ENCODE data around the gene PACS1. TPM values are rescaled to one million over a fixed set of nuclear protein-coding genes. Genes with fewer than 3 reads are reported as not detected.

Gene PACS1
- total RNA-seq, 1 donor, result 31.5 TPM

- peak; percentile 17 for DNase-seq (ENCODE audit: low read depth)
- TF ChIP-seq, protein P1, sequence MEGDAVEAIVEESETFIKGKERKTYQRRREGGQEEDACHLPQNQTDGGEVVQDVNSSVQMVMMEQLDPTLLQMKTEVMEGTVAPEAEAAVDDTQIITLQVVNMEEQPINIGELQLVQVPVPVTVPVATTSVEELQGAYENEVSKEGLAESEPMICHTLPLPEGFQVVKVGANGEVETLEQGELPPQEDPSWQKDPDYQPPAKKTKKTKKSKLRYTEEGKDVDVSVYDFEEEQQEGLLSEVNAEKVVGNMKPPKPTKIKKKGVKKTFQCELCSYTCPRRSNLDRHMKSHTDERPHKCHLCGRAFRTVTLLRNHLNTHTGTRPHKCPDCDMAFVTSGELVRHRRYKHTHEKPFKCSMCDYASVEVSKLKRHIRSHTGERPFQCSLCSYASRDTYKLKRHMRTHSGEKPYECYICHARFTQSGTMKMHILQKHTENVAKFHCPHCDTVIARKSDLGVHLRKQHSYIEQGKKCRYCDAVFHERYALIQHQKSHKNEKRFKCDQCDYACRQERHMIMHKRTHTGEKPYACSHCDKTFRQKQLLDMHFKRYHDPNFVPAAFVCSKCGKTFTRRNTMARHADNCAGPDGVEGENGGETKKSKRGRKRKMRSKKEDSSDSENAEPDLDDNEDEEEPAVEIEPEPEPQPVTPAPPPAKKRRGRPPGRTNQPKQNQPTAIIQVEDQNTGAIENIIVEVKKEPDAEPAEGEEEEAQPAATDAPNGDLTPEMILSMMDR (IDR thresholded peaks at IDR 0.05; ENCODE audit: insufficient read depth, low read length), result no peak
- H3K4me3 ChIP-seq (ENCODE audit: low read depth, low read length), result no peak overlapping the region
Observed at GRCh38 chr11:66150140-66150539, 80.1 kb downstream of the PACS1 start.

- no peak for DNase-seq (ENCODE audit: low read depth)
- TF ChIP-seq, protein P1 (IDR thresholded peaks at IDR 0.05; ENCODE audit: insufficient read depth, low read length), result no peak
Observed at GRCh38 chr11:66150725-66151124, 80.7 kb downstream of the PACS1 start.

GRCh38 chr11:66151273-66151672 is 81.2 kb downstream of the PACS1 start:
- H3K4me3 ChIP-seq (ENCODE audit: low read depth, low read length), result no peak overlapping the region
- TF ChIP-seq, protein P1 (IDR thresholded peaks at IDR 0.05; ENCODE audit: insufficient read depth, low read length), result no peak
- no peak for DNase-seq (ENCODE audit: low read depth)

More at GRCh38 chr11:66150725-66151124, 80.7 kb downstream of the PACS1 start:
- no peak overlapping the region for H3K4me3 ChIP-seq (ENCODE audit: low read depth, low read length)

GRCh38 chr11:66154109-66154508 is 84.0 kb downstream of the PACS1 start:
- no peak for DNase-seq (ENCODE audit: low read depth)
- H3K4me3 ChIP-seq (ENCODE audit: low read depth, low read length), result no peak overlapping the region
- TF ChIP-seq, protein P1 (IDR thresholded peaks at IDR 0.05; ENCODE audit: insufficient read depth, low read length), result no peak

GRCh38 chr11:66155387-66156073 is 85.5 kb downstream of the PACS1 start:
- H3K4me3 ChIP-seq (ENCODE audit: low read depth, low read length), result no peak overlapping the region
- no peak for DNase-seq (ENCODE audit: low read depth)
- TF ChIP-seq, protein P1 (IDR thresholded peaks at IDR 0.05; ENCODE audit: insufficient read depth, low read length), result no peak

DNA sequence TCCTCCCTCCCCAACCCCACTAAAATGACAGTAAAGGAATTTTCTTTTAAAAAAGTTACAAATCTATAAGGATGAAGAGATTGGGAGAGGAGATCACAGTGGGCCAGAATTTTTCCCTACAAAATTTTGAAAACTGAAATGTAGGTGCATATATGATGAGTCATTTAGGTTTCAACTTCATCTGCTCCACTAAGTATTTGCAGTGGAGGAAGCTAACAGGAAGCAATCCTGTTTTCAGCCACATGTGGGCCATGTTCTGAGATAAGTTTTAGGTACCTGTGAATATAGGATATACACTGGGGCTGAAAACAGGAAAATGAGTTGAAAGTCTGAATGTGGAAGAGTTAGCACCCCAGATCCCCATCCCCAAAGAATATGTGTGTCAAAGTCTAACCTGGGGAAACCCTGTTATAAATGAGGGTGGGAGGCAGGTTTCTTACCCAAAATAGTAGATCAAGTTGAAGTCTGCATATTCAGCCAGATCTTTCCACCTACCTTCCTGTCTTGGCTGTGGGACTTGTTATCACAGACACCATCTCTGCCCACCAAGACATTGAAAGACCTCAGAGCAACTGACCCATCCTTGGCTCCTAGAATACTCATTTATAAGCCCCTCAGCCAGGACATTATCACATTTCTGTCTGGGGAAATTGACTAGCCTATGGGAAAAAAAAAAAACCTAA is 87.3 kb downstream of the PACS1 start:
- DNase-seq (ENCODE audit: low read depth), result peak; percentile 16

More for the DNA sequence above, 87.3 kb downstream of the PACS1 start:
- TF ChIP-seq, protein P1 (IDR thresholded peaks at IDR 0.05; ENCODE audit: insufficient read depth, low read length), result no peak
- H3K4me3 ChIP-seq (ENCODE audit: low read depth, low read length), result no peak overlapping the region

Data from fibroblast of the aortic adventitia (primary cell).